ENCODE measurements around the gene TBC1D2. TPM values are rescaled to one million over a fixed set of nuclear protein-coding genes. Genes with fewer than 3 reads are reported as not detected.
A peak's percentile ranks its signal among the peaks of the same experiment; 100 is the strongest.

Gene TBC1D2
- total and polyA plus RNA-seq, 2 of the 13 experiments (the other 11 are each of a cell fraction or from before 2014, with no cell fraction given), result 2.0 to 2.8 TPM

GRCh38 chr9:98175028-98175569 lies 80.3 kb downstream of the TBC1D2 start (continued):
- TF ChIP-seq THAP8 (CRISPR knock-in tag; IDR thresholded peaks at IDR 0.05; ENCODE audit: borderline replicate concordance), result no peak
- no peak for TF ChIP-seq ZNF136 (CRISPR knock-in tag; IDR thresholded peaks at IDR 0.05; ENCODE audit: low read depth)
- no peak for TF ChIP-seq HES4 (CRISPR knock-in tag; IDR thresholded peaks at IDR 0.05; ENCODE audit: borderline replicate concordance)
- TF ChIP-seq CREBL2 (CRISPR knock-in tag; IDR thresholded peaks at IDR 0.05; ENCODE audit: borderline replicate concordance), result no peak
- TF ChIP-seq SUZ12 (IDR thresholded peaks at IDR 0.05; ENCODE audit: low read depth, low read length), result no peak
- TF ChIP-seq FOSL1 (CRISPR knock-in tag; IDR thresholded peaks at IDR 0.05; ENCODE audit: borderline replicate concordance), result no peak
- TF ChIP-seq MBNL3 (CRISPR knock-in tag; conservative IDR thresholded peaks at IDR 0.05), result no peak
- no peak for TF ChIP-seq MAFK (conservative IDR thresholded peaks at IDR 0.05 in 1 of 2, IDR thresholded peaks at IDR 0.05 in 1 of 2; ENCODE audit: low read length in 2 of 2)
- no peak for TF ChIP-seq ZNF816 (CRISPR knock-in tag; IDR thresholded peaks at IDR 0.05; ENCODE audit: borderline replicate concordance)
- TF ChIP-seq MTF1 (CRISPR knock-in tag; IDR thresholded peaks at IDR 0.05), result no peak
- TF ChIP-seq HOXA5 (CRISPR knock-in tag; IDR thresholded peaks at IDR 0.05), result no peak
- peak; percentile 59; the same call in 1 of the 2 replicates for TF ChIP-seq PITX1 (CRISPR knock-in tag; IDR thresholded peaks at IDR 0.05)
- no peak for TF ChIP-seq RNF2 (conservative IDR thresholded peaks at IDR 0.05; ENCODE audit: low read depth)
- no peak for TF ChIP-seq ZNF260 (CRISPR knock-in tag; IDR thresholded peaks at IDR 0.05; ENCODE audit: borderline replicate concordance, low read depth)
- TF ChIP-seq YEATS4 (CRISPR knock-in tag; IDR thresholded peaks at IDR 0.05; ENCODE audit: borderline replicate concordance), result no peak
- TF ChIP-seq ARNTL (CRISPR knock-in tag; IDR thresholded peaks at IDR 0.05), result no peak
- no peak for TF ChIP-seq ELF4 (CRISPR knock-in tag; IDR thresholded peaks at IDR 0.05; ENCODE audit: borderline replicate concordance)
- no peak for TF ChIP-seq KAT2B (IDR thresholded peaks at IDR 0.05; ENCODE audit: borderline replicate concordance, low read depth, low read length)
- no peak for TF ChIP-seq MYNN (CRISPR knock-in tag; IDR thresholded peaks at IDR 0.05; ENCODE audit: low read depth)
- no peak for TF ChIP-seq TEAD3 (CRISPR knock-in tag; optimal IDR thresholded peaks at IDR 0.05; ENCODE audit: borderline replicate concordance)
- TF ChIP-seq ZFP36L2 (CRISPR knock-in tag; IDR thresholded peaks at IDR 0.05), result no peak
- TF ChIP-seq MTF2 (CRISPR knock-in tag; IDR thresholded peaks at IDR 0.05; ENCODE audit: borderline replicate concordance), result no peak
- no peak for TF ChIP-seq ZNF883 (CRISPR knock-in tag; IDR thresholded peaks at IDR 0.05; ENCODE audit: not compliant biosample characterization)
- no peak for TF ChIP-seq ELF1 (CRISPR knock-in tag; IDR thresholded peaks at IDR 0.05)
- no peak for TF ChIP-seq TRIM24 (CRISPR knock-in tag; IDR thresholded peaks at IDR 0.05)
- no peak for TF ChIP-seq ZFP36L1 (CRISPR knock-in tag; IDR thresholded peaks at IDR 0.05)
- no peak for TF ChIP-seq FUBP1 (CRISPR knock-in tag; IDR thresholded peaks at IDR 0.05; ENCODE audit: borderline replicate concordance)
- no peak for TF ChIP-seq EHMT2 (IDR thresholded peaks at IDR 0.05; ENCODE audit: borderline replicate concordance, low read depth, low read length)
- no peak for TF ChIP-seq PBX3 (CRISPR knock-in tag; IDR thresholded peaks at IDR 0.05; ENCODE audit: borderline replicate concordance)

Measured in HepG2 (cell line).